Neural cell (in vitro differentiated cells): Measurements from ENCODE around the gene PARD6G.

Experiments used
- CTCF ChIP-seq: fragments of 450-650 bp; IDR thresholded peaks from 2 replicates; pipeline ENCODE4 v1.5.1; 2014; ENCODE audit warnings: antibody characterized with exemption, mild to moderate bottlenecking, moderate library complexity; ENCODE audit not compliant: poor library complexity, severe bottlenecking
- EP300 ChIP-seq: fragments of 450-650 bp; conservative IDR thresholded peaks from 2 replicates; pipeline ENCODE4 v1.6.1; 2014; ENCODE audit warnings: antibody characterized with exemption, mild to moderate bottlenecking, moderate library complexity; ENCODE audit not compliant: poor library complexity, severe bottlenecking
- EZH2 ChIP-seq: fragments of 200-600, 300-800 bp; shearing (Covaris generic), sonication (generic); IDR thresholded peaks from 2 replicates; pipeline ENCODE4 v1.6.1; 2014; ENCODE audit warnings: antibody characterized with exemption, low read length, borderline replicate concordance, mild to moderate bottlenecking; ENCODE audit not compliant: insufficient read depth, poor library complexity, severe bottlenecking
- MXI1 ChIP-seq: fragments of 450-650 bp; conservative IDR thresholded peaks from 2 replicates; pipeline ENCODE4 v1.6.1; 2014; ENCODE audit warnings: antibody characterized with exemption, mild to moderate bottlenecking; ENCODE audit not compliant: poor library complexity, severe bottlenecking
- POLR2AphosphoS5 ChIP-seq: IDR thresholded peaks from 2 replicates; pipeline ENCODE4 v1.6.1; 2012
- RAD21 ChIP-seq: fragments of 450-650 bp; conservative IDR thresholded peaks from 2 replicates; pipeline ENCODE4 v1.6.1; 2014; ENCODE audit warnings: antibody characterized with exemption, mild to moderate bottlenecking, moderate library complexity
- REST ChIP-seq: IDR thresholded peaks from 2 replicates; pipeline ENCODE4 v1.6.1; 2012; ENCODE audit warnings: borderline replicate concordance
- SMC3 ChIP-seq: fragments of 450-650 bp; conservative IDR thresholded peaks from 2 replicates; pipeline ENCODE4 v1.6.1; 2014; ENCODE audit warnings: antibody characterized with exemption, mild to moderate bottlenecking, moderate library complexity; ENCODE audit not compliant: poor library complexity
- TAF1 ChIP-seq: IDR thresholded peaks from 2 replicates; pipeline ENCODE4 v1.6.1; 2012; ENCODE audit warnings: low read depth

- no peak for TF ChIP-seq CTCF
- no peak for TF ChIP-seq POLR2AphosphoS5
- no peak for TF ChIP-seq TAF1
- TF ChIP-seq EZH2: no peak
- TF ChIP-seq RAD21: no peak
- TF ChIP-seq EP300: no peak
- no peak for TF ChIP-seq MXI1
- no peak for TF ChIP-seq REST
- no peak for TF ChIP-seq SMC3
These were observed 54.5 kb downstream of the PARD6G start for GRCh38 chr18:80192653-80193385.
